ACC112 (cell line): ENCODE data around the gene L2HGDH.

Experiments used
- H2AFZ ChIP-seq: fragments of 200-600 bp; sonication (generic); one replicate; pipeline ENCODE4 v1.6.0; 2017; ENCODE audit warnings: antibody characterized with exemption, low read length; ENCODE audit not compliant: unreplicated experiment
- H3K27ac ChIP-seq: fragments of 200-600 bp; sonication (generic); 2 replicates; pipeline ENCODE4 v1.5.1; 2014; ENCODE audit warnings: low read depth, mild to moderate bottlenecking, antibody characterized with exemption, low read length, moderate library complexity
- H3K27me3 ChIP-seq: fragments of 200-600 bp; sonication (generic); 2 replicates; pipeline ENCODE4 v1.6.1; 2014; ENCODE audit warnings: mild to moderate bottlenecking, antibody characterized with exemption, low read length, moderate library complexity, mixed read lengths; ENCODE audit not compliant: insufficient read depth
- H3K36me3 ChIP-seq: fragments of 200-600 bp; sonication (generic); 2 replicates; pipeline ENCODE4 v1.6.1; 2016; ENCODE audit warnings: mild to moderate bottlenecking, antibody characterized with exemption, low read length, moderate library complexity, mixed read lengths; ENCODE audit not compliant: insufficient read depth
- H3K4me1 ChIP-seq: fragments of 200-600 bp; sonication (generic); one replicate; pipeline ENCODE4 v1.6.1; 2016; ENCODE audit warnings: low read length, mixed read lengths; ENCODE audit not compliant: insufficient read depth, unreplicated experiment, control insufficient read depth
- H3K4me3 ChIP-seq: fragments of 200-600 bp; sonication (generic); 2 replicates; pipeline ENCODE4 v1.5.1; 2014; ENCODE audit warnings: mild to moderate bottlenecking, low read depth, low read length
- H3K79me2 ChIP-seq: fragments of 200-600 bp; sonication (generic); one replicate; pipeline ENCODE4 v1.6.0; 2016; ENCODE audit warnings: low read length; ENCODE audit not compliant: control insufficient read depth, unreplicated experiment, insufficient read depth

L2HGDH gene

DNA sequence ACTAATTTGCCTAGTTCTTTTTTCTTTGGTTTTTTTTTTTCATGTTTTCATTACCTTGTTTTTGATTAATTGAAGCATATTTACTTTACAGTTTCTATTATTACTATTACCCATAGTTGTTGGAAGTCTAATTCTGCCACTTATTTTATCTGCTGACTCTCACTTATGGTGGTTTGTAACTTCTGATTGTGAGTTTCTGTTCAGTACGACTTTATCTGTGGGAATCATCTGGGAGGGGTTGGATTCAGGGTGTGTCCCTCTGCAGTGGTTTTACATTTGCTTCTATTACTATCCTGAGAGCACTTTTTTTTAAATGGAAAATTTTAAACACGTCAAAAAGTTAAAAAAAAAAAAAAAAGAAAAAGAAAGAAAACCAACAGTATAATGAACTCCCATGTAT is 54.3 kb downstream of the L2HGDH start:
- Histone ChIP-seq H3K27ac (no peak overlapping the region), H3K79me2 (no peaks in the 10 kb centered on the region), H3K4me1 (no peaks in the 10 kb centered on the region), H3K27me3 (no peaks in the 10 kb centered on the region), H3K4me3 (no peak overlapping the region), H3K36me3 (no peaks in the 10 kb centered on the region; the same call in 1 of the 2 replicates), H2AFZ (no peak overlapping the region)

DNA sequence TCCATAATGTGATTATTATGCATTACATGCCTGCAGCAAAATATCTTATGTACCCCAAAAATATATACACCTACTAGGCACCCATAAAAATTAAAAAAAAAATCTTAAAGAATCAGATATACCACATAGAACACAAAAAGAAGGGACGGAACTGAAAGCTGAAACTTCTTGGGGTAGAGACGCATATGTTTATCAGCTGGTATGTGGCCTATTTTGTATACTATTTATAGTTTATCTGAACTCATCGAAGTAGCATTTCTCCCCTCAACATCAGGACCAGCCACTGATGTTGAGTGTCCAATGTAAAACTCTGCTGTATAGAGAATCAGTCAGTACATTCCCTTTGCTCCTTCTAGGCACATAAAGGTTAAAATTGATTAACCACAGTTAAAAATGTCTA is 57.8 kb downstream of the L2HGDH start:
- Histone ChIP-seq H3K4me3 (no peak overlapping the region), H3K79me2 (no peaks in the 10 kb centered on the region), H2AFZ (no peak overlapping the region), H3K27ac (no peak overlapping the region), H3K27me3 (no peaks in the 10 kb centered on the region), H3K4me1 (no peaks in the 10 kb centered on the region), H3K36me3 (no peaks in the 10 kb centered on the region; the same call in 1 of the 2 replicates)

DNA sequence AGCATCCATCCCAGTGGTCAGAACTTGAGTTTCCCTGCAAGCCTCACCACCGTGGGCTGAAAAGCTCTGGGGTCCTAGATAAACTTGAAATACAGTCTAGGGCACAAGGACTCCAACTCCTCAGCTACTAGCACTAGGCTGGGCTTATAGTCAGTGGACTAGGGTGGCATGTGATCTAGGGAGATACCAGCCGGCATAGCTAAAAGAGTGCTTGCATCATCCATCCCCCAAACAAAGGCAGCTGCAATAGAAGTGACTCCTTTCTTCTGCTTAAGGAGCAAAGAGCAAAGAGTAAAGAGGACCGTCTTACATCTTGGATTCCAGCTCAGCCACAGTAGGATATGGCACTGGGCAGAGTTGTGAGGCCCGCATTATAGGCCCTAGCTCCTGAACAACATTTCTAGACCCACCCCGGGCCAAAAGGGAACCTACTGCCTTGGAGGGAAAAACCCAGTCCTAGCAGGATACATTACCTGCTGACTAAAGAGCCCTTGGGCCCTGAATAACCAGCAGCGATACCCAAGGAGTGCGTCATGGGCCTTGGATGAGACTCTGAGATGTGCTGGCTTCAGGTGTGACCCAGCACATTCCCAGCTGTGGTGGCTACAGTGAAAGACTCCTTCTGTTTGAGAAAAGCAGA is 62.8 kb downstream of the L2HGDH start:
- no peak overlapping the region for H2AFZ ChIP-seq
- H3K79me2 ChIP-seq: no peaks in the 10 kb centered on the region
- no peaks in the 10 kb centered on the region for H3K4me1 ChIP-seq
- no peak overlapping the region for H3K27ac ChIP-seq
- no peaks in the 10 kb centered on the region; the same call in 1 of the 2 replicates for H3K36me3 ChIP-seq
- H3K4me3 ChIP-seq: no peak overlapping the region
- no peaks in the 10 kb centered on the region for H3K27me3 ChIP-seq

DNA sequence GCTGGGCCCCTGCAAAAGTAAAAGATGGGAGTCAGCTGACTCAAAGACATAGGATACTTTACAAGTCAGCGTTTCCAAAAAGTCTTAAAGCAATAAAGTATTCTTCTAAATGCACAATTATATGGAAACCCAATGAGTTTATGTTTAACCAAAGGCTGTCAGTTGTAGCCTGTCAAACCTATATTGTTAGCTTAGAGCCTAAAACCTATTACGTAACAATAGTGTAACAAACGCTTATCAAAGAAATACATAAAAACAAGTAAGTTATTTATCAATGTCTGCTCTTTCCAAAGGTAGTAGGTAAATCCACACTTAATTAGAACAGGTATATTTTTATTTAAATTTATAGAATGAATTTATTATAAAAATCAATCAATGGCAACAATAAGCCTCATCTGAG is 64.8 kb downstream of the L2HGDH start:
- H3K27me3 ChIP-seq: no peaks in the 10 kb centered on the region
- H3K36me3 ChIP-seq: no peaks in the 10 kb centered on the region
- no peak overlapping the region for H3K4me3 ChIP-seq
- no peak overlapping the region for H2AFZ ChIP-seq
- no peaks in the 10 kb centered on the region for H3K4me1 ChIP-seq
- H3K79me2 ChIP-seq: no peaks in the 10 kb centered on the region
- no peak overlapping the region for H3K27ac ChIP-seq

DNA sequence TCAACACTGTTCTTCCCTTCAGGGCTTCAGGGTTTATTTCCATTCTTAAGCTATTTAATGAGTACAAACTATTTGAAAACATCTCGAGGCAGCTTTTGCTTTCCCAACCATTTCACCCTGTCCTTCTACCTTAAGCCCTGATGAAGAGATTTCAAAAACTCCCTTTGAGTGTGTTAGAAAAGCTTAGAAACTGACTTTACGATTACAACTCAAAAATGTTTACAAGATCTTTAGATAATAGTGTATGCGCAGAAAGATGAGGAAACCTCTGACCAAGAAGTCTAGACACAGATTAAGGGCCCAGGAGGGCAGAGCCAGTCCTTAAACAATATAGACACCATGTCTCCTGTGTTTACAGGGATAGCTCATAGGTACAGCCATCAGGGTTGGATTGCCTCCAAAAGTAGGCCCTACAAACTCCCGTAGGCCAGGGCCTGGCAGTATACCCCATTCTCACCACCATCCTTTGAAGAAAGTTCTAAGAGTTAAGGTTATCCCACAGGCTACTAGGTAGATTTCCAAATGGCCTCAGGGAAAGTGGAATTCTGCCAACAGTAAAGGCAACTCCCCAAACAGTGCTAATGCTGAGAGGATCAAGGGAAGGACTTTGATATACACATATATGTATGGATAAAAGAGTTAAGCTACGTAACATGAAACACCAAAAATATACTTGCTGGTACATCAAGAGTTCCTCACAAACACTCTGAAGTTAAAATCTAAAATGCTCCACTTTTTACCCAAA is 69.3 kb downstream of the L2HGDH start:
- no peaks in the 10 kb centered on the region for H3K79me2 ChIP-seq
- H3K4me1 ChIP-seq: no peaks in the 10 kb centered on the region
- no peak overlapping the region for H3K27ac ChIP-seq

DNA sequence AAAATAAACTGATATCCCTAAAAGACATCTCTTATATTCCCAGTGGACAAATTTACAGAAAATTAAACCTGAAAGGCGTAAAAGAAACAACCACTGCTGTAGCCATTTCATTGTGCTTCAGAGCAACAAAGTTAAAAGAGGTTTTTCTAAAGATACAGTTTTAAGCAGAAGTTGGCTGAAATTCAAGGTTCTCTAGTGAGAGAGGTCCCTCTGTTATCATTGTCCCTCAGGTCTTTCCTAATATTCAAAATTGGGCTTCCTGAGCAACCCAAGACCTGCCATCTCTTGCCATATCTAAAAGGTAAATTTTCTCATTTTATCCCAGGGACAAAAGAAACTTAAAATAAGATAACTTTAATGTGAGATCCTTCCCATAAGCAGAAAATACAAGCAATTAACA is 69.9 kb downstream of the L2HGDH start:
- Histone ChIP-seq H2AFZ (no peak overlapping the region), H3K4me1 (no peaks in the 10 kb centered on the region), H3K79me2 (no peaks in the 10 kb centered on the region), H3K27ac (no peak overlapping the region), H3K4me3 (no peak overlapping the region), H3K36me3 (no peaks in the 10 kb centered on the region), H3K27me3 (no peaks in the 10 kb centered on the region)

More for the DNA sequence above, 69.3 kb downstream of the L2HGDH start:
- Histone ChIP-seq H3K4me3 (no peak overlapping the region), H2AFZ (no peak overlapping the region), H3K36me3 (no peaks in the 10 kb centered on the region), H3K27me3 (no peaks in the 10 kb centered on the region)

DNA sequence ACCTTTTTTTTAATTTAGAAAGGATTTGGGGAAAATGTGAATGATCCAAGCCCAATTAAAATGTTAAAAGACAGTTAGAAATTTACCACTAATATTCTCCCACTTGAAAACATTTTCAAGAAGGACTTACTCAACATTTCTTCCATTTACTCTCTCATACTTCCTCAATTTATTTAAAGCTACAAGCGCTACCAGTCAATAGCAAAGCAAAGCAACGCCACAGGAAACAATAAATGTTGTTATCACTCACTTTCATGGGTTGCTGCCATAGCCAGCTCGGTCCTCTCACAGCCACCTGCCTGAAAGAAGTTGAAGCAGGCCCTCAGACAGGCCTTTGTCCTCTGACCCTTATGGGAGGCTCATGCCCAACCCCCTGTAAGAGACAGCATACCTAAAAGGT is 74.6 kb downstream of the L2HGDH start:
- H3K4me3 ChIP-seq: no peak overlapping the region
- H3K4me1 ChIP-seq: no peaks in the 10 kb centered on the region
- H3K79me2 ChIP-seq: no peaks in the 10 kb centered on the region
- H3K27ac ChIP-seq: no peak overlapping the region
- H2AFZ ChIP-seq: no peak overlapping the region
- no peaks in the 10 kb centered on the region for H3K36me3 ChIP-seq
- H3K27me3 ChIP-seq: no peaks in the 10 kb centered on the region

DNA sequence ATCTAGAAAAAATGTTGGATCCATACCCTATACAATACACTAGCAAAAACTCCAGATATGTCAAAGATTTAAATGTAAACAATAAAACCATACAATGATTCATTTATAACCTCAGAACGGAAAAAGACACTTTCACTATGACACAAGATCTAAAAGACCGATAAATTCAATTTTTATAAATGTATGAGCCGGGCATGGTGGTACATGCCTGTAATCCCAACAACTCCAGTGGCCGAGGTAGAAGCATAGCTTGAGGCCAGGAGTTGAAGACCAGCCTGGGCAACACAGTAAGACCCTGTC is 78.1 kb downstream of the L2HGDH start:
- Histone ChIP-seq H3K36me3 (peaks cover under 1% of the 10 kb centered on the region; the same call in 1 of the 2 replicates), H3K27ac (no peak overlapping the region), H3K4me1 (peaks cover 8% of the 10 kb centered on the region)

DNA sequence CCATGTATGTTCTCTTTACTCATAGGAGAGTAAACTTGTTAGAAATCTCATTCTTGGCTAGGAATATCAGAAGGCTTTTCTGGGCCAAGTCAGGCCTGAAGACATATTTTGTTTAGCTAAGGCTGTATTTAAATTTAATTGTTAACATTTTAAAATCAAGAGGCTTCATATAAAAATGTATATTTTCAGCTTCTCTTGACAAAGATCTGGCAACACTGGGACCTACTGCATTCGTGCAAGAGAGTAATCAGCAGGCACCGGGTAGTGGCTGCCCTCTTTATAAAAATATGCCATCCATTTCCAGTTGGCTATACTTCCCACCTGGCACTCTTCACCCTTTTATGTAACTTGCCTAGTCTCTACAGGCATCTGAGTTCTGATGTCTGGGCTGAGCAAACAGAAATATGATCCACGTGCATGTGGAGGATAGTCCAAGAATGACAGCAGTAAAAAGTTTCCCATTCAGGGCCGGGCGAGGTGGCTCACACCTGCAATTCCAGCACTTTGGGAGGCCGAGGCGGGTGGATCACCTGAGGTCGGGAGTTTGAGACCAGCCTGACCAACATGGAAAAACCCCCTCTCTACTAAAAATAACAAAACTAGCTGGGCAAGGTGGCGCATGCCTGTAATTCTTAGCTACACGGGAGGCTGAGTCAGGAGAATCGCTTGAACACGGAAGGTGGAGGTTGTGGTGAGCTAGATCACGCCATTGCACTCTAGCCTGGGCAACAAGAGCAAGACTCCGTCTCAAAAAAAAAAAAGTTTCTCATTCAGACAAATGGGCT is 78.7 kb downstream of the L2HGDH start:
- Histone ChIP-seq H3K4me3 (no peak overlapping the region), H3K4me1 (peaks cover 8% of the 10 kb centered on the region), H3K27me3 (no peaks in the 10 kb centered on the region), H3K36me3 (peaks cover 6% of the 10 kb centered on the region; the same call in 1 of the 2 replicates), H2AFZ (no peak overlapping the region), H3K79me2 (peaks cover 24% of the 10 kb centered on the region), H3K27ac (no peak overlapping the region)

More for the DNA sequence above, 78.1 kb downstream of the L2HGDH start:
- H2AFZ ChIP-seq: no peak overlapping the region
- H3K4me3 ChIP-seq: no peak overlapping the region
- H3K79me2 ChIP-seq: peaks cover 19% of the 10 kb centered on the region
- H3K27me3 ChIP-seq: no peaks in the 10 kb centered on the region

DNA sequence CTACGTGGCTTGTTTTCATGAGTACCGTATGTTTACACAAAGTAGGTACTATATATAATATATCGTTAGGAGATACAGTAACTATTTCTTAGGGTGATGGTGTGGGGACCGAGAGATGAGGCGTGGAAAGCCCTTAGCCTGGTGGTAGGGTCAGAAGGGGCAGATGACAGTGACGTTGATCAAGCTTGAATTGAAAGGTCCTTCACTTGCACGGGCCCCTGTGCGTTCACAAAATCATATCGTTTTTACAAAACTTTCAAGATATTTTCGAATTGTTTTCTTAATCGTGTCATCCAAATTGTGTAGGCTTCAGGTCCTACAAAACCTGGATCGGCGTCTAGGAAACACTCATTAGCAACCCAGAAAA is 79.8 kb downstream of the L2HGDH start:
- peak overlapping the region; percentile 61 for H3K27ac ChIP-seq
- peaks cover 7% of the 10 kb centered on the region; the same call in 1 of the 2 replicates for H3K36me3 ChIP-seq
- H3K79me2 ChIP-seq: peaks cover 35% of the 10 kb centered on the region
- no peaks in the 10 kb centered on the region for H3K27me3 ChIP-seq
- H3K4me1 ChIP-seq: peaks cover 8% of the 10 kb centered on the region
- H2AFZ ChIP-seq: peak overlapping the region; percentile 94
- peak overlapping the region; percentile 90 for H3K4me3 ChIP-seq
